ENCODE data around the gene LRRC17. TPM values are rescaled to one million over a fixed set of nuclear protein-coding genes. Genes with fewer than 3 reads are reported as not detected.

LRRC17 gene
- total and polyA plus RNA-seq, 9 of the 15 experiments (the other 6 are each of a cell fraction or from before 2014, with no cell fraction given): 0.03 to 0.18 (median 0.12) TPM; not detected in 5

DNA sequence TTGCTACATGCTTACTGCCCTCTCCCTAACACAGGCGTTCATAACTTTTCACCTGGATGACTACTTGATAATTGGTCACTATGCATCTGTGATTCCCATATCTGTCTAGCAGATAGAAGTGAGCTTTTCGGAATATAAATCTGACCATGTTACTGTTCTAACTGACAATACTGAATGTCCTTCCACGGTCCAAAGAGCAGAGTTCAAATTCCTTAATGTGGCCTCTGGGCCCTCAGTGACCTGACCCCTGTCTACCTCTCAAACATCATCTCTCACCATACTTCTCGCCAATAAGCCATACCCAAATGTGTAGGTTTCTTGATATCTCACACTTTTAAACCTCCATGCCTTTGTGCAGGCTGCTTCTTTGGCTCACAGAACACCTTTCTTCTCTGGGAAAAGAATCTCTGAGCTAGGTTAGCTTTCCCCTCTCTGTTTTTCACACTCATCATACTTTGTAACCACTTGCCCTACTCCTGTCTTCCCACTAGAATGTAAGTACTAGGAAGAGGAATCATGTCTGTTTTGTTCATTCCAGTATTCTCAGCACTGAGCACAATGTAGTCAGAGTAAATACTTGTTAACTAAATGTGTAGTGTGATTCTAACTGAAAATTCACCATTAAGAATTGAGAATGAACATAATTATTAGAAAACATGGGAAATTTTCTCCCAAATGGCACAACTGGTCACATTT is 39.2 kb upstream of the LRRC17 start:
- no peaks in the 10 kb centered on the region for H3K79me2 ChIP-seq (ENCODE audit: control insufficient read depth, insufficient read depth, low read length)
- H2AFZ ChIP-seq (ENCODE audit: low read depth, low read length): no peak overlapping the region
- no peaks in the 10 kb centered on the region for H3K9me1 ChIP-seq (ENCODE audit: control insufficient read depth, insufficient read depth, low read length)
- no peak overlapping the region for H3K4me2 ChIP-seq (ENCODE audit: insufficient read depth, low read length)
- TF ChIP-seq CXXC5 (CRISPR knock-in tag; IDR thresholded peaks at IDR 0.05) (no peak), THRAP3 (IDR thresholded peaks at IDR 0.05; ENCODE audit: borderline replicate concordance) (no peak), XRCC4 (IDR thresholded peaks at IDR 0.05; ENCODE audit: extremely low read depth, insufficient read depth, insufficient read length) (no peak), SMC3 (conservative IDR thresholded peaks at IDR 0.05; ENCODE audit: insufficient read depth, low read depth, low read length) (no peak), HNRNPLL (IDR thresholded peaks at IDR 0.05; ENCODE audit: low read depth, low read length, poor library complexity, severe bottlenecking) (no peak), CHD4 (IDR thresholded peaks at IDR 0.05; ENCODE audit: insufficient read depth, insufficient replicate concordance, low read depth, low read length, poor library complexity, severe bottlenecking) (no peak), CHD2 (IDR thresholded peaks at IDR 0.05; ENCODE audit: low read depth, low read length) (no peak)
- TF ChIP-seq, protein P1, sequence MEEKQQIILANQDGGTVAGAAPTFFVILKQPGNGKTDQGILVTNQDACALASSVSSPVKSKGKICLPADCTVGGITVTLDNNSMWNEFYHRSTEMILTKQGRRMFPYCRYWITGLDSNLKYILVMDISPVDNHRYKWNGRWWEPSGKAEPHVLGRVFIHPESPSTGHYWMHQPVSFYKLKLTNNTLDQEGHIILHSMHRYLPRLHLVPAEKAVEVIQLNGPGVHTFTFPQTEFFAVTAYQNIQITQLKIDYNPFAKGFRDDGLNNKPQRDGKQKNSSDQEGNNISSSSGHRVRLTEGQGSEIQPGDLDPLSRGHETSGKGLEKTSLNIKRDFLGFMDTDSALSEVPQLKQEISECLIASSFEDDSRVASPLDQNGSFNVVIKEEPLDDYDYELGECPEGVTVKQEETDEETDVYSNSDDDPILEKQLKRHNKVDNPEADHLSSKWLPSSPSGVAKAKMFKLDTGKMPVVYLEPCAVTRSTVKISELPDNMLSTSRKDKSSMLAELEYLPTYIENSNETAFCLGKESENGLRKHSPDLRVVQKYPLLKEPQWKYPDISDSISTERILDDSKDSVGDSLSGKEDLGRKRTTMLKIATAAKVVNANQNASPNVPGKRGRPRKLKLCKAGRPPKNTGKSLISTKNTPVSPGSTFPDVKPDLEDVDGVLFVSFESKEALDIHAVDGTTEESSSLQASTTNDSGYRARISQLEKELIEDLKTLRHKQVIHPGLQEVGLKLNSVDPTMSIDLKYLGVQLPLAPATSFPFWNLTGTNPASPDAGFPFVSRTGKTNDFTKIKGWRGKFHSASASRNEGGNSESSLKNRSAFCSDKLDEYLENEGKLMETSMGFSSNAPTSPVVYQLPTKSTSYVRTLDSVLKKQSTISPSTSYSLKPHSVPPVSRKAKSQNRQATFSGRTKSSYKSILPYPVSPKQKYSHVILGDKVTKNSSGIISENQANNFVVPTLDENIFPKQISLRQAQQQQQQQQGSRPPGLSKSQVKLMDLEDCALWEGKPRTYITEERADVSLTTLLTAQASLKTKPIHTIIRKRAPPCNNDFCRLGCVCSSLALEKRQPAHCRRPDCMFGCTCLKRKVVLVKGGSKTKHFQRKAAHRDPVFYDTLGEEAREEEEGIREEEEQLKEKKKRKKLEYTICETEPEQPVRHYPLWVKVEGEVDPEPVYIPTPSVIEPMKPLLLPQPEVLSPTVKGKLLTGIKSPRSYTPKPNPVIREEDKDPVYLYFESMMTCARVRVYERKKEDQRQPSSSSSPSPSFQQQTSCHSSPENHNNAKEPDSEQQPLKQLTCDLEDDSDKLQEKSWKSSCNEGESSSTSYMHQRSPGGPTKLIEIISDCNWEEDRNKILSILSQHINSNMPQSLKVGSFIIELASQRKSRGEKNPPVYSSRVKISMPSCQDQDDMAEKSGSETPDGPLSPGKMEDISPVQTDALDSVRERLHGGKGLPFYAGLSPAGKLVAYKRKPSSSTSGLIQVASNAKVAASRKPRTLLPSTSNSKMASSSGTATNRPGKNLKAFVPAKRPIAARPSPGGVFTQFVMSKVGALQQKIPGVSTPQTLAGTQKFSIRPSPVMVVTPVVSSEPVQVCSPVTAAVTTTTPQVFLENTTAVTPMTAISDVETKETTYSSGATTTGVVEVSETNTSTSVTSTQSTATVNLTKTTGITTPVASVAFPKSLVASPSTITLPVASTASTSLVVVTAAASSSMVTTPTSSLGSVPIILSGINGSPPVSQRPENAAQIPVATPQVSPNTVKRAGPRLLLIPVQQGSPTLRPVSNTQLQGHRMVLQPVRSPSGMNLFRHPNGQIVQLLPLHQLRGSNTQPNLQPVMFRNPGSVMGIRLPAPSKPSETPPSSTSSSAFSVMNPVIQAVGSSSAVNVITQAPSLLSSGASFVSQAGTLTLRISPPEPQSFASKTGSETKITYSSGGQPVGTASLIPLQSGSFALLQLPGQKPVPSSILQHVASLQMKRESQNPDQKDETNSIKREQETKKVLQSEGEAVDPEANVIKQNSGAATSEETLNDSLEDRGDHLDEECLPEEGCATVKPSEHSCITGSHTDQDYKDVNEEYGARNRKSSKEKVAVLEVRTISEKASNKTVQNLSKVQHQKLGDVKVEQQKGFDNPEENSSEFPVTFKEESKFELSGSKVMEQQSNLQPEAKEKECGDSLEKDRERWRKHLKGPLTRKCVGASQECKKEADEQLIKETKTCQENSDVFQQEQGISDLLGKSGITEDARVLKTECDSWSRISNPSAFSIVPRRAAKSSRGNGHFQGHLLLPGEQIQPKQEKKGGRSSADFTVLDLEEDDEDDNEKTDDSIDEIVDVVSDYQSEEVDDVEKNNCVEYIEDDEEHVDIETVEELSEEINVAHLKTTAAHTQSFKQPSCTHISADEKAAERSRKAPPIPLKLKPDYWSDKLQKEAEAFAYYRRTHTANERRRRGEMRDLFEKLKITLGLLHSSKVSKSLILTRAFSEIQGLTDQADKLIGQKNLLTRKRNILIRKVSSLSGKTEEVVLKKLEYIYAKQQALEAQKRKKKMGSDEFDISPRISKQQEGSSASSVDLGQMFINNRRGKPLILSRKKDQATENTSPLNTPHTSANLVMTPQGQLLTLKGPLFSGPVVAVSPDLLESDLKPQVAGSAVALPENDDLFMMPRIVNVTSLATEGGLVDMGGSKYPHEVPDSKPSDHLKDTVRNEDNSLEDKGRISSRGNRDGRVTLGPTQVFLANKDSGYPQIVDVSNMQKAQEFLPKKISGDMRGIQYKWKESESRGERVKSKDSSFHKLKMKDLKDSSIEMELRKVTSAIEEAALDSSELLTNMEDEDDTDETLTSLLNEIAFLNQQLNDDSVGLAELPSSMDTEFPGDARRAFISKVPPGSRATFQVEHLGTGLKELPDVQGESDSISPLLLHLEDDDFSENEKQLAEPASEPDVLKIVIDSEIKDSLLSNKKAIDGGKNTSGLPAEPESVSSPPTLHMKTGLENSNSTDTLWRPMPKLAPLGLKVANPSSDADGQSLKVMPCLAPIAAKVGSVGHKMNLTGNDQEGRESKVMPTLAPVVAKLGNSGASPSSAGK (IDR thresholded peaks at IDR 0.05): no peak
- ChIA-PET CTCF (ENCODE audit: low intra/inter-chr PET ratio) (no interaction called here), POLR2A (interaction anchor here (0.6 kb wide), 1 partner anchor 33 kb away, joined by 6 read pairs; no protein-coding TSS in a partner anchor)
- peaks cover 0 to 6% of the 10 kb centered on the region in 2 experiments; a peak in 1 of 5 replicates for H3K4me1 ChIP-seq (replicated peaks in 1 of 2; ENCODE audit: control insufficient read depth in 2 of 2, insufficient read depth in 2 of 2, low read length in 2 of 2)
- no peak for DNase-seq (ENCODE audit: extremely low read depth in 1 of 4, low spot score in 3 of 4)
- no peak overlapping the region for H3K27ac ChIP-seq (ENCODE audit: extremely low read depth, low read depth, low read length)
- H3K9me3 ChIP-seq (replicated peaks; ENCODE audit: control insufficient read depth, insufficient read depth, low read depth, low read length): no peaks in the 10 kb centered on the region
- intact Hi-C loops (cut with micrococcal nuclease) (no loop called here), in situ Hi-C loops (cut with MboI) (no loop called here)
- FAIRE-seq: no peak
- no peak overlapping the region for H3K9ac ChIP-seq (ENCODE audit: insufficient read depth in 1 of 2, low read depth in 2 of 2, low read length in 2 of 2)
- no TSS peak for BruUV-seq (replicated peaks)
- no peak overlapping the region for H3K4me3 ChIP-seq
- no peaks in the 10 kb centered on the region for H3K27me3 ChIP-seq (ENCODE audit: control insufficient read depth in 2 of 2, insufficient read depth in 2 of 2, low read length in 2 of 2)
- no peaks in the 10 kb centered on the region for H4K20me1 ChIP-seq (replicated peaks; ENCODE audit: control insufficient read depth, insufficient read depth, low read length)
- H3K36me3 ChIP-seq (ENCODE audit: control insufficient read depth, insufficient read depth, low read length): peaks cover 80% of the 10 kb centered on the region
- ATAC-seq: no peak
- 86% methylated on average over 4 of the region's 4 CpGs for WGBS (ENCODE audit: insufficient coverage, low coverage, missing lambda C conversion rate)
